Hepatocyte (in vitro differentiated cells): Measurements from ENCODE around the gene HIBADH. TPM values are rescaled to one million over a fixed set of nuclear protein-coding genes. Genes with fewer than 3 reads are reported as not detected.
"Not testable (repeated sequence)": the region's sequence is repeated elsewhere in the genome, so short reads cannot be mapped to it uniquely, and the experiment has no call there.

Source experiments
- DNase-seq: peaks from one replicate; pipeline ENCODE4 v3.0.0-alpha.2; 2016; ENCODE audit warnings: low spot score
- H2AFZ ChIP-seq: fragments of 200-600 bp; sonication (generic); 2 replicates; pipeline ENCODE4 v1.6.0; 2016; ENCODE audit warnings: antibody characterized with exemption, mild to moderate bottlenecking
- H3K27ac ChIP-seq: fragments of 200-600 bp; sonication (generic); 2 replicates; pipeline ENCODE4 v1.5.1; 2016; ENCODE audit warnings: mild to moderate bottlenecking
- H3K27me3 ChIP-seq: fragments of 200-600 bp; sonication (generic); 2 replicates; pipeline ENCODE4 v1.6.1; 2016
- H3K36me3 ChIP-seq: fragments of 200-600 bp; sonication (generic); replicated peaks from 2 replicates; pipeline ENCODE4 v1.5.1; 2016; ENCODE audit warnings: low read depth; ENCODE audit not compliant: insufficient read depth
- H3K4me1 ChIP-seq: fragments of 200-600 bp; sonication (generic); 2 replicates; pipeline ENCODE4 v1.5.1; 2016; ENCODE audit warnings: mild to moderate bottlenecking, moderate library complexity; ENCODE audit not compliant: insufficient read depth
- H3K4me2 ChIP-seq: fragments of 200-600 bp; sonication (generic); 2 replicates; pipeline ENCODE4 v1.6.0; 2016
- H3K4me3 ChIP-seq: fragments of 200-600 bp; sonication (generic); 2 replicates; pipeline ENCODE4 v1.5.1; 2016; ENCODE audit warnings: mild to moderate bottlenecking
- H3K79me2 ChIP-seq: fragments of 200-600 bp; sonication (generic); 2 replicates; pipeline ENCODE4 v1.6.0; 2017; ENCODE audit warnings: mild to moderate bottlenecking
- H3K9me2 ChIP-seq: fragments of 200-600 bp; sonication (generic); replicated peaks from 2 replicates; pipeline ENCODE4 v1.6.0; 2017; ENCODE audit warnings: mild to moderate bottlenecking; ENCODE audit not compliant: insufficient read depth
- H3K9me3 ChIP-seq: fragments of 200-600 bp; sonication (generic); 2 replicates; pipeline ENCODE4 v1.5.1; 2016; ENCODE audit warnings: low read depth, mild to moderate bottlenecking
- H4K20me1 ChIP-seq: fragments of 200-600 bp; sonication (generic); 2 replicates; pipeline ENCODE4 v1.6.0; 2016; ENCODE audit warnings: mild to moderate bottlenecking; ENCODE audit not compliant: insufficient read depth, poor library complexity, severe bottlenecking
- CTCF ChIP-seq: fragments of 200-600 bp; sonication (generic); IDR thresholded peaks from 2 replicates; pipeline ENCODE4 v1.5.1; 2016; ENCODE audit warnings: antibody characterized with exemption, mild to moderate bottlenecking; ENCODE audit not compliant: poor library complexity
- EZH2 ChIP-seq: fragments of 200-600 bp; sonication (generic); IDR thresholded peaks from 2 replicates; pipeline ENCODE4 v1.6.1; 2016; ENCODE audit warnings: antibody characterized with exemption, mild to moderate bottlenecking, borderline replicate concordance
- EZH2phosphoT487 ChIP-seq: fragments of 200-600 bp; sonication (generic); IDR thresholded peaks from one replicate; pipeline ENCODE4 v1.6.1; 2018; ENCODE audit warnings: antibody characterized with exemption, mild to moderate bottlenecking, low read depth, moderate library complexity; ENCODE audit not compliant: unreplicated experiment, severe bottlenecking
- WGBS: methylation state at CpG from one replicate; pipeline ENCODE4 v1.1.6; 2016; ENCODE audit warnings: low lambda C conversion rate; ENCODE audit errors: missing lambda C conversion rate; 5-methylcytosine and 5-hydroxymethylcytosine counted together
- polyA plus RNA-seq: library from polyadenylated mRNA; unstranded; fragments of >200 nt; fragmentation: Nextera tagmentation; extraction: Ambion mirVana; gene quantifications from 2 replicates; pipeline ENCODE4 v1.2.1, GENCODE V29; 2016
- total RNA-seq: library from RNA; depleted of rRNA; stranded (reverse); fragments of >200 nt; gene quantifications from 2 replicates; pipeline ENCODE4 v1.2.3, GENCODE V29; 2014

Gene HIBADH
- total and polyA plus RNA-seq, 2 experiments from 2014 or later: 56.1 to 65.5 TPM

- H3K36me3 ChIP-seq: no peaks in the 10 kb centered on the region
- H3K27me3 ChIP-seq: no peaks in the 10 kb centered on the region
- no peak overlapping the region for H3K4me3 ChIP-seq
- H3K27ac ChIP-seq: no peak overlapping the region
- TF ChIP-seq CTCF (no peak), EZH2phosphoT487 (no peak), EZH2 (no peak)
- no peak overlapping the region for H3K4me2 ChIP-seq
- H2AFZ ChIP-seq: no peak overlapping the region
- no peak for DNase-seq
- no peaks in the 10 kb centered on the region for H3K79me2 ChIP-seq
- H3K9me3 ChIP-seq: no peaks in the 10 kb centered on the region
- H4K20me1 ChIP-seq: no peaks in the 10 kb centered on the region
- H3K9me2 ChIP-seq: no peaks in the 10 kb centered on the region
- peaks cover 20% of the 10 kb centered on the region for H3K4me1 ChIP-seq
- WGBS: 81% methylated on average over 1 of the region's 1 CpG
Measured at GRCh38 chr7:27513885-27514284, 148.8 kb downstream of the HIBADH start.

- not testable (repeated sequence) for H3K9me2 ChIP-seq, H3K4me2 ChIP-seq, H4K20me1 ChIP-seq, H3K79me2 ChIP-seq, H2AFZ ChIP-seq, H3K9me3 ChIP-seq, H3K27me3 ChIP-seq, H3K36me3 ChIP-seq, H3K27ac ChIP-seq, H3K4me3 ChIP-seq, DNase-seq
- 95% methylated on average over 1 of the region's 1 CpG for WGBS
- H3K4me1 ChIP-seq: peaks cover 11% of the 10 kb centered on the region
Measured at GRCh38 chr7:27511370-27511769, 151.3 kb downstream of the HIBADH start.

GRCh38 chr7:27510541-27510940 lies 152.1 kb downstream of the HIBADH start:
- no peak overlapping the region for H3K4me3 ChIP-seq
- no peaks in the 10 kb centered on the region for H3K9me3 ChIP-seq
- H3K4me1 ChIP-seq: peaks cover 6% of the 10 kb centered on the region
- DNase-seq: no peak
- H3K9me2 ChIP-seq: no peaks in the 10 kb centered on the region
- no peak overlapping the region for H2AFZ ChIP-seq
- H3K4me2 ChIP-seq: no peak overlapping the region
- no peaks in the 10 kb centered on the region for H3K79me2 ChIP-seq
- 31% methylated on average over 2 of the region's 2 CpGs for WGBS
- H3K27me3 ChIP-seq: no peaks in the 10 kb centered on the region
- no peaks in the 10 kb centered on the region for H3K36me3 ChIP-seq
- TF ChIP-seq EZH2phosphoT487: no peak
- TF ChIP-seq CTCF: no peak
- TF ChIP-seq EZH2: no peak
- no peak overlapping the region for H3K27ac ChIP-seq
- H4K20me1 ChIP-seq: no peaks in the 10 kb centered on the region

GRCh38 chr7:27501879-27502278 lies 160.8 kb downstream of the HIBADH start:
- not testable (repeated sequence) for H2AFZ ChIP-seq, H3K4me3 ChIP-seq

GRCh38 chr7:27501001-27501400 lies 161.7 kb downstream of the HIBADH start:
- no peaks in the 10 kb centered on the region for H3K79me2 ChIP-seq
- no peaks in the 10 kb centered on the region for H3K9me2 ChIP-seq
- DNase-seq: no peak
- TF ChIP-seq EZH2phosphoT487: no peak
- no peak for TF ChIP-seq CTCF
- no peak for TF ChIP-seq EZH2
- H3K4me2 ChIP-seq: no peak overlapping the region
- H3K9me3 ChIP-seq: no peaks in the 10 kb centered on the region
- WGBS: 84% methylated on average over 6 of the region's 6 CpGs
- H4K20me1 ChIP-seq: no peaks in the 10 kb centered on the region
- H3K27ac ChIP-seq: no peak overlapping the region
- H3K27me3 ChIP-seq: no peaks in the 10 kb centered on the region
- no peak overlapping the region for H3K4me3 ChIP-seq
- H2AFZ ChIP-seq: no peak overlapping the region
- no peaks in the 10 kb centered on the region for H3K36me3 ChIP-seq
- H3K4me1 ChIP-seq: no peaks in the 10 kb centered on the region

More at GRCh38 chr7:27501879-27502278, 160.8 kb downstream of the HIBADH start:
- not testable (repeated sequence) for H3K9me2 ChIP-seq, H3K9me3 ChIP-seq, H3K79me2 ChIP-seq, H3K27me3 ChIP-seq, H3K4me2 ChIP-seq, H3K4me1 ChIP-seq, H3K36me3 ChIP-seq, DNase-seq, H3K27ac ChIP-seq, H4K20me1 ChIP-seq
- 95% methylated on average over 2 of the region's 2 CpGs for WGBS
